OCI-LY3 (cell line): ENCODE results near the gene DOCK4.

Source experiments
- H2AFZ ChIP-seq: fragments of 200-600, 300-600 bp; shearing (Covaris generic); 2 replicates; pipeline ENCODE4 v1.6.0; 2014; ENCODE audit warnings: antibody characterized with exemption, low read depth, low read length
- H3K27ac ChIP-seq: fragments of 200-600, 300-600 bp; sonication (generic); 2 replicates; pipeline ENCODE4 v1.5.1; 2014; ENCODE audit warnings: mild to moderate bottlenecking, low read length, moderate library complexity, mixed read lengths
- H3K27me3 ChIP-seq: fragments of 200-600, 300-600 bp; sonication (generic); 2 replicates; pipeline ENCODE4 v1.6.1; 2014; ENCODE audit warnings: low read depth, low read length, mixed read lengths
- H3K36me3 ChIP-seq: fragments of 200-600, 300-600 bp; sonication (generic); replicated peaks from 2 replicates; pipeline ENCODE3; 2014; ENCODE audit warnings: low read depth, low read length, mixed read lengths
- H3K4me1 ChIP-seq: fragments of 300-600, 200-600 bp; sonication (generic); 2 replicates; pipeline ENCODE4 v1.6.1; 2014; ENCODE audit warnings: low read length, mixed read lengths
- H3K4me2 ChIP-seq: fragments of 200-600, 300-600 bp; sonication (generic); 2 replicates; pipeline ENCODE4 v1.6.1; 2014; ENCODE audit warnings: low read length, mixed read lengths
- H3K4me3 ChIP-seq: fragments of 300-600, 200-600 bp; sonication (generic); 2 replicates; pipeline ENCODE4 v1.5.1; 2014; ENCODE audit warnings: antibody characterized with exemption, mild to moderate bottlenecking, low read length, moderate library complexity
- H3K79me2 ChIP-seq: fragments of 300-600, 200-600 bp; shearing (Covaris generic); 2 replicates; pipeline ENCODE4 v1.6.1; 2014; ENCODE audit warnings: mild to moderate bottlenecking, low read length, mixed read lengths
- H3K9ac ChIP-seq: fragments of 300-600, 200-600 bp; shearing (Covaris generic); 2 replicates; pipeline ENCODE4 v1.6.0; 2014; ENCODE audit warnings: mild to moderate bottlenecking, low read length, moderate library complexity
- H3K9me3 ChIP-seq: fragments of 200-600, 300-600 bp; shearing (Covaris generic); 2 replicates; pipeline ENCODE4 v1.6.1; 2014; ENCODE audit warnings: low read length, mixed read lengths; ENCODE audit not compliant: insufficient read depth
- H4K20me1 ChIP-seq: fragments of 200-600, 300-600 bp; sonication (generic); 2 replicates; pipeline ENCODE4 v1.6.1; 2016; ENCODE audit warnings: low read length, mixed read lengths; ENCODE audit not compliant: insufficient read depth
- CTCF ChIP-seq: fragments of 200-600, 300-600 bp; sonication (generic); IDR thresholded peaks from 2 replicates; pipeline ENCODE4 v1.5.1; 2014; ENCODE audit warnings: antibody characterized with exemption, low read length, low read depth
- EZH2phosphoT487 ChIP-seq: fragments of 200-600 bp; shearing (Covaris generic); IDR thresholded peaks from 2 replicates; pipeline ENCODE4 v1.6.1; 2018; ENCODE audit warnings: antibody characterized with exemption, mixed run types, low read depth

Gene DOCK4

GRCh38 chr7:112149734-112150133 lies 56.5 kb downstream of the DOCK4 start:
- no peaks in the 10 kb centered on the region for H3K9me3 ChIP-seq
- no peaks in the 10 kb centered on the region for H4K20me1 ChIP-seq
- no peak overlapping the region for H2AFZ ChIP-seq
- TF ChIP-seq EZH2phosphoT487 (no peak), CTCF (no peak)
- no peaks in the 10 kb centered on the region for H3K4me1 ChIP-seq
- no peaks in the 10 kb centered on the region for H3K79me2 ChIP-seq
- H3K36me3 ChIP-seq, result no peaks in the 10 kb centered on the region
- H3K27me3 ChIP-seq, result no peaks in the 10 kb centered on the region
- H3K27ac ChIP-seq, result no peak overlapping the region
- H3K9ac ChIP-seq, result no peak overlapping the region
- H3K4me3 ChIP-seq, result no peak overlapping the region
- H3K4me2 ChIP-seq, result no peak overlapping the region

- H3K27ac ChIP-seq, result no peak overlapping the region
- H3K4me1 ChIP-seq, result no peaks in the 10 kb centered on the region
- no peak overlapping the region for H2AFZ ChIP-seq
- no peak overlapping the region for H3K4me2 ChIP-seq
- no peak overlapping the region for H3K4me3 ChIP-seq
- no peak overlapping the region for H3K9ac ChIP-seq
- no peaks in the 10 kb centered on the region for H3K36me3 ChIP-seq
- H3K9me3 ChIP-seq, result no peaks in the 10 kb centered on the region
- H3K27me3 ChIP-seq, result no peaks in the 10 kb centered on the region
- no peaks in the 10 kb centered on the region for H4K20me1 ChIP-seq
- no peak for TF ChIP-seq EZH2phosphoT487
- no peak for TF ChIP-seq CTCF
- H3K79me2 ChIP-seq, result no peaks in the 10 kb centered on the region
Measured at GRCh38 chr7:112147793-112148361, 58.3 kb downstream of the DOCK4 start.

DNA sequence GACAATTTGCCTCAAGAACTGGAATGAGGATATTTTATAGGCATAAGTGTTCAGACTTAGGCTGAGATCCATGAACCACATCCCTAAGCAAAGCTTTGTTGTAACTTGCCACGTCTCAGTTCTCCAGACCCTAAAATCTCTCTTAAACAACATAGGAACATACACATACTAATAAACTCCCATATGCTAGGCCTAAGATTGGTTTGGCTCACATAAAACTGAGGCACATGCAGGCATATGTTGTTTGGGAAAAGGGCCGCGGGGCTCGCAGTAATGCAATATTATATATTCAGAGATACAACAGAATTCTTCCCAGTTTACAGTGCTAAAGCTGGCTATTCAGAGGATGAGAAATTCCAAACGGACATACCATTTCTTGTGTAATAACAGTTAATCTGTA lies 61.0 kb downstream of the DOCK4 start:
- Histone ChIP-seq H3K4me2 (no peak overlapping the region), H3K79me2 (no peaks in the 10 kb centered on the region), H3K36me3 (no peaks in the 10 kb centered on the region), H3K4me1 (no peaks in the 10 kb centered on the region), H3K9ac (no peak overlapping the region), H2AFZ (no peak overlapping the region), H4K20me1 (no peaks in the 10 kb centered on the region), H3K9me3 (no peaks in the 10 kb centered on the region), H3K27ac (no peak overlapping the region), H3K4me3 (no peak overlapping the region), H3K27me3 (no peaks in the 10 kb centered on the region)
- no peak for TF ChIP-seq CTCF
- no peak for TF ChIP-seq EZH2phosphoT487

DNA sequence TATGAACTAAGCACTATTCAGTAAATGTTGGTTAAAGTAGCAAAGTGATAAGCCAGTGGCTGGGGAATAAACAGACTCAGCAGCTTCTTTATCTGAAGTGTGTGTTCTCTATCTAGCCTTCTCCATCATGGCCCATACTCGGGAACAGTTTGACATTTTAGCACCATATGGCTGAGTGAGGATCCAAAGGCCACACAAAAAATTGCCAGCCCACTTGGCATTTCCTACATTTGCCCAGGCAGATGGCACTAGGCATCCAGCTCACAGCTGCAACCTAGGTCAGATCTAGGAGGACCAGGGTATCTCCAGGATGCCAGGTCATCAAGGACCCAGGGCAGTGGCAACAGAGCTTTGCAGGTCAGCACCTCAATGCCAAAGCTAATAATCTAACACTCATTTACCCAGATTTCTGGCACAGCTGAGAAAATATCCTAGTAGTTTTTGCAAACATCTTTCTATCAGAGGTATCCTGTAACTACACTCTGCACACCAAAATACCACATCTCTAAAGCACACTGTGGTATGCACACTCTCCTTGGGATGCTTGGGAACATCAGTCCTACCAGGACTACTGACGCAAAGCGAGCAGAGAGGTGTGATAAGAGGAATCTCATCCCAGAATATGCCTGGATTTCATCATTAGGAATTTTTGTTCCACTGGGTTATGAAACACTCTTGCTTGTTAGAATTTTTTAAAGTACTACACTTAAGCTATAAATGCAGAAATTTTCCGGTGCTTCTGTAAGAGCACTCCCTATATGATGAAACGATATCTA lies 61.7 kb downstream of the DOCK4 start:
- TF ChIP-seq EZH2phosphoT487 (no peak), CTCF (no peak)
- no peaks in the 10 kb centered on the region for H4K20me1 ChIP-seq
- no peaks in the 10 kb centered on the region for H3K27me3 ChIP-seq
- H3K9ac ChIP-seq, result no peak overlapping the region
- no peaks in the 10 kb centered on the region for H3K36me3 ChIP-seq
- no peak overlapping the region for H2AFZ ChIP-seq
- H3K9me3 ChIP-seq, result no peaks in the 10 kb centered on the region
- H3K79me2 ChIP-seq, result no peaks in the 10 kb centered on the region
- H3K4me3 ChIP-seq, result no peak overlapping the region
- H3K4me1 ChIP-seq, result no peaks in the 10 kb centered on the region
- H3K4me2 ChIP-seq, result no peak overlapping the region
- H3K27ac ChIP-seq, result no peak overlapping the region
